ENCODE measurements around the gene CABLES2. TPM values are rescaled to one million over a fixed set of nuclear protein-coding genes. Genes with fewer than 3 reads are reported as not detected.

Gene CABLES2
- total and polyA plus RNA-seq, 9 of the 15 experiments (the other 6 are each of a cell fraction or from before 2014, with no cell fraction given), result 0.46 to 4.2 (median 1.6) TPM

DNA sequence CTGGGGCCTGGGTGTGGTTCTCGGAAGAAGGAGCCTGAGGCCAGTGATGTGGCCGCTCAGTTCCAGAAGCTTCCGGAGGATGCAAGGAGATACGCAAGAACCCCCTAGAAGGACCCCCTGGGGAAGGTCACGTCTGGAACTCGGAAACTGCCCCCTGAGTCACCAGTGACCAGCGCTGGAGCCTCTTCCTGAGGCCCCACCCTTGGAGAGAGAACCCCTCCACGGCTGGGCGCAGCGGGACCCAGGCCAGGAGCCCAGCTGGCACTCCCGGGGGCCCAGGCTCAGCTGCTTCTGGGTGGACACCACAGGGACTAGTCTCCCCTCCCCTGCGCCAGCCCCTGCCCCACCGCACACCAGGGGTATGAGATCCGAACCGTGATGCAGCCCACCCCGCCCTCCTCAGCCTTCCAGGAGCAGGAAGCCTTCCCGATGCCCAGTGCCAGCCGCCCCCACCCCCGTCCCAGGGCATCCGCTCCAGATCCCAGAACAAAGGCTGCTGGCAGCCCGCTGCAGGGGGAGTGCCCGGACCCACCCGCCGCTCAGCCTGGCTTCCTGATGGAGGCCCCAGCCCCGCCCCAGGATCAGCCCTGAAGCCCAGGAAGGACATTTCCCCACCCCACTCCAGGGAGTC lies 47.5 kb downstream of the CABLES2 start (continued):
- TF ChIP-seq, protein P1, sequence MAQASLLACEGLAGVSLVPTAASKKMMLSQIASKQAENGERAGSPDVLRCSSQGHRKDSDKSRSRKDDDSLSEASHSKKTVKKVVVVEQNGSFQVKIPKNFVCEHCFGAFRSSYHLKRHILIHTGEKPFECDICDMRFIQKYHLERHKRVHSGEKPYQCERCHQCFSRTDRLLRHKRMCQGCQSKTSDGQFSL (CRISPR knock-in tag; IDR thresholded peaks at IDR 0.05), result no peak
- TF ChIP-seq, protein P1 (tag; IDR thresholded peaks at IDR 0.05), result no peak
- TF ChIP-seq ZSCAN29 (IDR thresholded peaks at IDR 0.05) (0 out of 2 replicates have a peak, but pooled peaks have one; percentile 9), PRPF4 (IDR thresholded peaks at IDR 0.05; ENCODE audit: insufficient read depth, low read depth, low read length, poor library complexity, severe bottlenecking) (no peak), NUFIP1 (IDR thresholded peaks at IDR 0.05; ENCODE audit: partially characterized antibody) (no peak), TRIM24 (IDR thresholded peaks at IDR 0.05) (no peak), WHSC1 (IDR thresholded peaks at IDR 0.05; ENCODE audit: low read length) (no peak), DACH1 (IDR thresholded peaks at IDR 0.05; ENCODE audit: partially characterized antibody) (no peak), ZSCAN32 (CRISPR knock-in tag; IDR thresholded peaks at IDR 0.05) (no peak), GATAD2B (IDR thresholded peaks at IDR 0.05; ENCODE audit: borderline replicate concordance) (0 out of 2 replicates have a peak, but pooled peaks have one; percentile 13), BCL6 (CRISPR knock-in tag; IDR thresholded peaks at IDR 0.05) (no peak), SRSF3 (IDR thresholded peaks at IDR 0.05; ENCODE audit: insufficient read depth, low read length) (no peak)
- TF ChIP-seq, protein P2, sequence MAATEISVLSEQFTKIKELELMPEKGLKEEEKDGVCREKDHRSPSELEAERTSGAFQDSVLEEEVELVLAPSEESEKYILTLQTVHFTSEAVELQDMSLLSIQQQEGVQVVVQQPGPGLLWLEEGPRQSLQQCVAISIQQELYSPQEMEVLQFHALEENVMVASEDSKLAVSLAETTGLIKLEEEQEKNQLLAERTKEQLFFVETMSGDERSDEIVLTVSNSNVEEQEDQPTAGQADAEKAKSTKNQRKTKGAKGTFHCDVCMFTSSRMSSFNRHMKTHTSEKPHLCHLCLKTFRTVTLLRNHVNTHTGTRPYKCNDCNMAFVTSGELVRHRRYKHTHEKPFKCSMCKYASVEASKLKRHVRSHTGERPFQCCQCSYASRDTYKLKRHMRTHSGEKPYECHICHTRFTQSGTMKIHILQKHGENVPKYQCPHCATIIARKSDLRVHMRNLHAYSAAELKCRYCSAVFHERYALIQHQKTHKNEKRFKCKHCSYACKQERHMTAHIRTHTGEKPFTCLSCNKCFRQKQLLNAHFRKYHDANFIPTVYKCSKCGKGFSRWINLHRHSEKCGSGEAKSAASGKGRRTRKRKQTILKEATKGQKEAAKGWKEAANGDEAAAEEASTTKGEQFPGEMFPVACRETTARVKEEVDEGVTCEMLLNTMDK (IDR thresholded peaks at IDR 0.05; ENCODE audit: borderline replicate concordance, insufficient read depth, low read depth, low read length, poor library complexity, severe bottlenecking), result no peak
- TF ChIP-seq, protein P3, sequence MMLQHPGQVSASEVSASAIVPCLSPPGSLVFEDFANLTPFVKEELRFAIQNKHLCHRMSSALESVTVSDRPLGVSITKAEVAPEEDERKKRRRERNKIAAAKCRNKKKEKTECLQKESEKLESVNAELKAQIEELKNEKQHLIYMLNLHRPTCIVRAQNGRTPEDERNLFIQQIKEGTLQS (IDR thresholded peaks at IDR 0.05), result peak; percentile 20; the same call in 1 of the 2 replicates
- TF ChIP-seq, protein P3 (CRISPR knock-in tag; conservative IDR thresholded peaks at IDR 0.05), result no peak
- TF ChIP-seq, protein P4, sequence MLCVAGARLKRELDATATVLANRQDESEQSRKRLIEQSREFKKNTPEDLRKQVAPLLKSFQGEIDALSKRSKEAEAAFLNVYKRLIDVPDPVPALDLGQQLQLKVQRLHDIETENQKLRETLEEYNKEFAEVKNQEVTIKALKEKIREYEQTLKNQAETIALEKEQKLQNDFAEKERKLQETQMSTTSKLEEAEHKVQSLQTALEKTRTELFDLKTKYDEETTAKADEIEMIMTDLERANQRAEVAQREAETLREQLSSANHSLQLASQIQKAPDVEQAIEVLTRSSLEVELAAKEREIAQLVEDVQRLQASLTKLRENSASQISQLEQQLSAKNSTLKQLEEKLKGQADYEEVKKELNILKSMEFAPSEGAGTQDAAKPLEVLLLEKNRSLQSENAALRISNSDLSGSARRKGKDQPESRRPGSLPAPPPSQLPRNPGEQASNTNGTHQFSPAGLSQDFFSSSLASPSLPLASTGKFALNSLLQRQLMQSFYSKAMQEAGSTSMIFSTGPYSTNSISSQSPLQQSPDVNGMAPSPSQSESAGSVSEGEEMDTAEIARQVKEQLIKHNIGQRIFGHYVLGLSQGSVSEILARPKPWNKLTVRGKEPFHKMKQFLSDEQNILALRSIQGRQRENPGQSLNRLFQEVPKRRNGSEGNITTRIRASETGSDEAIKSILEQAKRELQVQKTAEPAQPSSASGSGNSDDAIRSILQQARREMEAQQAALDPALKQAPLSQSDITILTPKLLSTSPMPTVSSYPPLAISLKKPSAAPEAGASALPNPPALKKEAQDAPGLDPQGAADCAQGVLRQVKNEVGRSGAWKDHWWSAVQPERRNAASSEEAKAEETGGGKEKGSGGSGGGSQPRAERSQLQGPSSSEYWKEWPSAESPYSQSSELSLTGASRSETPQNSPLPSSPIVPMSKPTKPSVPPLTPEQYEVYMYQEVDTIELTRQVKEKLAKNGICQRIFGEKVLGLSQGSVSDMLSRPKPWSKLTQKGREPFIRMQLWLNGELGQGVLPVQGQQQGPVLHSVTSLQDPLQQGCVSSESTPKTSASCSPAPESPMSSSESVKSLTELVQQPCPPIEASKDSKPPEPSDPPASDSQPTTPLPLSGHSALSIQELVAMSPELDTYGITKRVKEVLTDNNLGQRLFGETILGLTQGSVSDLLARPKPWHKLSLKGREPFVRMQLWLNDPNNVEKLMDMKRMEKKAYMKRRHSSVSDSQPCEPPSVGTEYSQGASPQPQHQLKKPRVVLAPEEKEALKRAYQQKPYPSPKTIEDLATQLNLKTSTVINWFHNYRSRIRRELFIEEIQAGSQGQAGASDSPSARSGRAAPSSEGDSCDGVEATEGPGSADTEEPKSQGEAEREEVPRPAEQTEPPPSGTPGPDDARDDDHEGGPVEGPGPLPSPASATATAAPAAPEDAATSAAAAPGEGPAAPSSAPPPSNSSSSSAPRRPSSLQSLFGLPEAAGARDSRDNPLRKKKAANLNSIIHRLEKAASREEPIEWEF (CRISPR knock-in tag; IDR thresholded peaks at IDR 0.05), result no peak
- TF ChIP-seq, protein P5, sequence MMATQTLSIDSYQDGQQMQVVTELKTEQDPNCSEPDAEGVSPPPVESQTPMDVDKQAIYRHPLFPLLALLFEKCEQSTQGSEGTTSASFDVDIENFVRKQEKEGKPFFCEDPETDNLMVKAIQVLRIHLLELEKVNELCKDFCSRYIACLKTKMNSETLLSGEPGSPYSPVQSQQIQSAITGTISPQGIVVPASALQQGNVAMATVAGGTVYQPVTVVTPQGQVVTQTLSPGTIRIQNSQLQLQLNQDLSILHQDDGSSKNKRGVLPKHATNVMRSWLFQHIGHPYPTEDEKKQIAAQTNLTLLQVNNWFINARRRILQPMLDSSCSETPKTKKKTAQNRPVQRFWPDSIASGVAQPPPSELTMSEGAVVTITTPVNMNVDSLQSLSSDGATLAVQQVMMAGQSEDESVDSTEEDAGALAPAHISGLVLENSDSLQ (IDR thresholded peaks at IDR 0.05), result no peak

All from K562 (cell line).